Panc1 (cell line): ENCODE data around the gene PPP1CC. TPM values are rescaled to one million over a fixed set of nuclear protein-coding genes. Genes with fewer than 3 reads are reported as not detected.

Experiments
- ATAC-seq: fragments of 200-7000 bp; cut with Tn5 transposase; 2 replicates; pipeline ENCODE4 v1.9.1; 2020; ENCODE audit warnings: mild to moderate bottlenecking, moderate library complexity
- BruUV-seq: library from RNA; stranded (reverse); fragments of 400-500 nt; replicated peaks from 2 replicates; lab custom pipeline; 2021; lab: Mats Ljungman, UMichigan
- CTCF ChIA-PET: fragments of 300-600 bp; sonication (Branson Sonifier 250); formaldehyde crosslinking; loops from one replicate; lab custom pipeline; 2022; ENCODE audit warnings: antibody characterized with exemption; lab: Charles Lee
- POLR2A ChIA-PET: fragments of 300-600 bp; sonication (Branson Sonifier 250); formaldehyde crosslinking; loops from one replicate; lab custom pipeline; 2022; ENCODE audit warnings: antibody characterized with exemption; lab: Charles Lee
- DNase-seq: peaks from one replicate; pipeline ENCODE4 v3.0.0-alpha.2; 2010; ENCODE audit warnings: low read depth, low spot score
- H3K27ac ChIP-seq: 2 replicates; pipeline ENCODE4 v1.5.1; 2011; ENCODE audit warnings: mild to moderate bottlenecking, low read length, inconsistent platforms
- H3K27me3 ChIP-seq: fragments of 200-500 bp; sonication (Bioruptor generic); 2 replicates; pipeline ENCODE4 v1.6.0; 2014; ENCODE audit warnings: low read length, inconsistent platforms; ENCODE audit not compliant: control insufficient read depth, insufficient read depth
- H3K36me3 ChIP-seq: fragments of 200-500 bp; sonication (Bioruptor generic); 2 replicates; pipeline ENCODE4 v1.5.1; 2014; ENCODE audit warnings: inconsistent platforms, mild to moderate bottlenecking, low read length, moderate library complexity; ENCODE audit not compliant: control insufficient read depth, insufficient read depth
- H3K4me1 ChIP-seq: 2 replicates; pipeline ENCODE4 v1.5.1; 2011; ENCODE audit warnings: inconsistent platforms, mild to moderate bottlenecking, low read length, moderate library complexity; ENCODE audit not compliant: control insufficient read depth, insufficient read depth
- H3K4me3 ChIP-seq, 2 experiments: 2 replicates each; pipeline ENCODE4 v1.5.1; 2011 to 2012; ENCODE audit warnings: low read depth in 2 of 2, low read length in 2 of 2, mild to moderate bottlenecking in 2 of 2, inconsistent platforms in 1 of 2, moderate library complexity in 1 of 2
- H3K9me3 ChIP-seq: fragments of 200-500 bp; sonication (Bioruptor generic); 2 replicates; pipeline ENCODE4 v1.5.1; 2014; ENCODE audit warnings: low read depth, mild to moderate bottlenecking, inconsistent platforms, low read length, moderate library complexity; ENCODE audit not compliant: control insufficient read depth, insufficient read depth
- CTCF ChIP-seq: fragments of 450-650 bp; IDR thresholded peaks from 2 replicates; pipeline ENCODE4 v1.5.1; 2017; ENCODE audit warnings: mild to moderate bottlenecking
- POLR2AphosphoS5 ChIP-seq: IDR thresholded peaks from 2 replicates; pipeline ENCODE4 v1.6.1; 2012; ENCODE audit warnings: mild to moderate bottlenecking, low read depth, low read length, moderate library complexity
- REST ChIP-seq, 2 experiments: IDR thresholded peaks; 2 replicates each; pipeline ENCODE4 v1.6.1; 2011 to 2012; ENCODE audit warnings: low read depth in 2 of 2, control low read depth in 1 of 2, low read length in 1 of 2, mild to moderate bottlenecking in 1 of 2, moderate library complexity in 1 of 2; ENCODE audit not compliant: insufficient read depth in 1 of 2
- SIN3A ChIP-seq: IDR thresholded peaks from 2 replicates; pipeline ENCODE4 v1.6.1; 2012; ENCODE audit warnings: low read depth, mild to moderate bottlenecking, low read length, moderate library complexity, borderline replicate concordance; ENCODE audit not compliant: insufficient read depth
- TCF7L2 ChIP-seq: IDR thresholded peaks from 2 replicates; pipeline ENCODE4 v1.6.1; 2011; ENCODE audit warnings: mild to moderate bottlenecking, low read depth, low read length, inconsistent platforms
- in situ Hi-C: cut with HindIII; loops from 2 replicates; pipeline ENCODE4 v1.10.0; 2016; ENCODE audit warnings: low sequenced_read_pairs, low pct_unique_long_range_greater_than_20kb
- intact Hi-C: fragments of 100-400 bp; cut with micrococcal nuclease; formaldehyde crosslinking; loops from one replicate; pipeline ENCODE4 v1.10.0; 2022; ENCODE audit not compliant: unreplicated experiment
- total RNA-seq: library from RNA; stranded (reverse); gene quantifications from one replicate; pipeline ENCODE4 v1.2.1, GENCODE V29; 2021; ENCODE audit not compliant: unreplicated experiment

The PPP1CC gene
- total RNA-seq, 1 experiment from 2014 or later, result 219 TPM

GRCh38 chr12:110754101-110754793, 11.6 kb upstream of the PPP1CC start:
- BruUV-seq, result no TSS peak
- Histone ChIP-seq H3K36me3 (no peaks in the 10 kb centered on the region), H3K4me1 (no peaks in the 10 kb centered on the region), H3K27ac (no peak overlapping the region), H3K9me3 (no peaks in the 10 kb centered on the region), H3K27me3 (no peaks in the 10 kb centered on the region), H3K4me3 (no peak overlapping the region)
- ATAC-seq (no peak), DNase-seq (no peak)
- intact Hi-C loops, result no loop called here
- CTCF ChIA-PET, result no interaction called here
- POLR2A ChIA-PET, result no interaction called here
- TF ChIP-seq POLR2AphosphoS5 (no peak), TCF7L2 (no peak), SIN3A (no peak), REST (IDR thresholded peaks at IDR 0.05; ENCODE audit: insufficient read depth in 1 of 2, low read depth in 2 of 2, low read length in 1 of 2) (no peak), CTCF (no peak)
- in situ Hi-C loops, result no loop called here

GRCh38 chr12:110750784-110751461, 8.2 kb upstream of the PPP1CC start:
- H3K27me3 ChIP-seq, result no peaks in the 10 kb centered on the region
- intact Hi-C loops, result no loop called here
- H3K36me3 ChIP-seq, result no peaks in the 10 kb centered on the region
- no peak for DNase-seq
- ChIA-PET POLR2A (interaction anchor here (0.7 kb wide), 1 partner anchor 611 kb away, joined by 6 read pairs; no protein-coding TSS in a partner anchor), CTCF (no interaction called here)
- in situ Hi-C loops, result no loop called here
- no peak for ATAC-seq
- no TSS peak for BruUV-seq
- no peak overlapping the region for H3K27ac ChIP-seq
- TF ChIP-seq CTCF (no peak), SIN3A (no peak), REST (IDR thresholded peaks at IDR 0.05; ENCODE audit: insufficient read depth in 1 of 2, low read depth in 2 of 2, low read length in 1 of 2) (no peak), TCF7L2 (no peak), POLR2AphosphoS5 (no peak)
- no peak overlapping the region for H3K4me3 ChIP-seq
- H3K9me3 ChIP-seq, result no peaks in the 10 kb centered on the region
- H3K4me1 ChIP-seq, result no peaks in the 10 kb centered on the region
